ENCODE results near the gene SMARCB1.
A peak's percentile ranks its signal among the peaks of the same experiment; 100 is the strongest.

SMARCB1 gene

DNA sequence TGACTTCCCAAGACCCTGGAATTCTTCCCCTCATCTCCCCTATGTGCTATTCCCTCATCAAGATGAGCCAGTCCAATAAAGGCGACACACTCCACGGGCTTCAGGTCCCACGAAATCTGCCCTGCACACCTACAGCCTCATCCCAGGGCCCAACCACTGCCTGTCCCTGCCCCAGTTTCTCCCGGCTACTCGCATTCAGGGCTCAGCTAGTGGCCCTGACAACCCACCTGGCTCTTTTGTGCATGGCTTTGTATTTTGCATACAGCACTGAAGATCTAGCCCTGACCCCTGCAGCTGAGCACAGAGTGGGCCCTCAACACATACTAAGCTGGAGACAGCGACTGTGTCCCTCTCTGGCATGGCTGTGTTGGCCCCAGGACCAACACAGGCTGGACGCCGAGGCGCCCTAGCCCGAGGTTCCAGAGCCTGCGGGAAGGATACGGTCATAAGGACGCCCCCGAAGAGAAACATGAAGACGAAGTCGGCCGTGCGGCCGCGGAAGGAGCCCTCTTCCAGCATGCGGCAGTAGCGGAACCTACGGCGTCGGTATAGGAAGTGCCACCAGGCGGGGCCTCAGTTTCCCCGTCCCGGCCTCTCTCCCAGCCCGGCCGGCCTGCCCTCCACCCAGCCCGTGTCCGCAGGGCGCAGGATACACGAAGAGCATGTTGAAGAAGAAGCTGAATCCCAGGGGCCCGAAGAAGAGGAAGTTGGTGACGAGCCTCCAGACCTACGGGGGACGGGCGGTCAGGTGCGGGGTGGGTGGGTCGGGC lies 51.3 kb downstream of the SMARCB1 start:
- Histone ChIP-seq H2AFZ (ENCODE audit: low read length) (no peak overlapping the region), H3K27me3 (ENCODE audit: insufficient read depth, low read length) (no peaks in the 10 kb centered on the region), H3K4me3 (ENCODE audit: low read depth, low read length, poor library complexity, severe bottlenecking) (peak overlapping the region; percentile 55), H3K4me2 (ENCODE audit: low read length) (peak overlapping the region; percentile 76), H3K79me2 (ENCODE audit: insufficient read depth, low read length) (no peaks in the 10 kb centered on the region), H3K9ac (ENCODE audit: low read length) (peak overlapping the region; percentile 62), H3K4me1 (ENCODE audit: insufficient read depth, low read length, severe bottlenecking) (peaks cover 46% of the 10 kb centered on the region), H3K36me3 (ENCODE audit: insufficient read depth, low read length) (peaks cover 44% of the 10 kb centered on the region), H3K9me2 (ENCODE audit: low read depth, low read length) (no peaks in the 10 kb centered on the region), H3K27ac (ENCODE audit: low read depth, low read length, poor library complexity, severe bottlenecking) (peak overlapping the region; percentile 97), H3K9me3 (ENCODE audit: low read length) (no peaks in the 10 kb centered on the region), H3F3A (ENCODE audit: insufficient read depth, low read length) (no peaks in the 10 kb centered on the region), H4K20me1 (ENCODE audit: insufficient read depth, low read length) (no peaks in the 10 kb centered on the region)
- TF ChIP-seq EZH2 (IDR thresholded peaks at IDR 0.05; ENCODE audit: borderline replicate concordance, low read length) = no peak
- TF ChIP-seq, protein P1, sequence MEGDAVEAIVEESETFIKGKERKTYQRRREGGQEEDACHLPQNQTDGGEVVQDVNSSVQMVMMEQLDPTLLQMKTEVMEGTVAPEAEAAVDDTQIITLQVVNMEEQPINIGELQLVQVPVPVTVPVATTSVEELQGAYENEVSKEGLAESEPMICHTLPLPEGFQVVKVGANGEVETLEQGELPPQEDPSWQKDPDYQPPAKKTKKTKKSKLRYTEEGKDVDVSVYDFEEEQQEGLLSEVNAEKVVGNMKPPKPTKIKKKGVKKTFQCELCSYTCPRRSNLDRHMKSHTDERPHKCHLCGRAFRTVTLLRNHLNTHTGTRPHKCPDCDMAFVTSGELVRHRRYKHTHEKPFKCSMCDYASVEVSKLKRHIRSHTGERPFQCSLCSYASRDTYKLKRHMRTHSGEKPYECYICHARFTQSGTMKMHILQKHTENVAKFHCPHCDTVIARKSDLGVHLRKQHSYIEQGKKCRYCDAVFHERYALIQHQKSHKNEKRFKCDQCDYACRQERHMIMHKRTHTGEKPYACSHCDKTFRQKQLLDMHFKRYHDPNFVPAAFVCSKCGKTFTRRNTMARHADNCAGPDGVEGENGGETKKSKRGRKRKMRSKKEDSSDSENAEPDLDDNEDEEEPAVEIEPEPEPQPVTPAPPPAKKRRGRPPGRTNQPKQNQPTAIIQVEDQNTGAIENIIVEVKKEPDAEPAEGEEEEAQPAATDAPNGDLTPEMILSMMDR (IDR thresholded peaks at IDR 0.05; ENCODE audit: low read length) = no peak

DNA sequence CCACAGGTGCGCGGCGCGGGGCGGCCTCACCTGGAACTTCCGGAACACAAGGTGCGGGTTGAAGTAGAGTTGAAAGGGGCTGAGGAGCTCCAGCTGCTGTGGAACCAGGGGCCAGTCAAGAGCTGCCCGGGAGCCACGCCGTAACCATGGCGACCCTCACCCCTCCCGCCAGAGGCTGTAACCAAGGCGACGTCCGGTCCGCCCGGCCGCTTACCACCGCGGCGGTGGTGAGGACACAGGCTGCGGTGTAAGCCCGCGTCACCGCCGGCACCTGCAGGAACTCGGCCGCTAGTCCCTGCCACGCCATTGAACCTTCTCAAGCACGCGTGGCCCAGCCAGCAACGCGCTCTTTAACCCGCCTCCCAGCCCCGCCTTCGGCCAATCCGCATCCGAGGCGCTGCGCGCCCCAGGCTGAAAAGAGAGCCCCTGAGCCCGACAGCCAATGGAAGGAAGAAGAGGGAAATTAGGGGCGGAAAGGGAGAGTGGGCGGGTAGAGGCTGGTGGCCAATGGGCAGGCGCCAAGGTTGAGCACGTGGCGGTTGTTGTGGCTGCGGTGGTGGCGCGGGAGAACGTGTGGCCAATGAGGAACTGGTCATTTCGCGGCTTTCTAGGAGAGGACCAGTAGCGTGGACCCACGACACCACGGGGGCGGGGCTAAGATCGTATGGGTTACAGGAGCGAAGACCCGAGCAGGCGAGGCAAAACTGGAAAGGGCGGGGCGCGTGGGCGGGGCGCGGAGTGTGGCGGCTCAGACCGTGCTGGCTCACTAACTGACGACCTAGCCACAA lies 52.1 kb downstream of the SMARCB1 start, which contains the start of gene DERL3:
DERL3 (minus strand) TSS at position 326 of the 788 bp plus-strand sequence; CDS start at position 307, 19 bp downstream.
- no peak for TF ChIP-seq EZH2 (IDR thresholded peaks at IDR 0.05; ENCODE audit: borderline replicate concordance, low read length)
- TF ChIP-seq, protein P1 (IDR thresholded peaks at IDR 0.05; ENCODE audit: low read length) = no peak
- Histone ChIP-seq H3K27me3 (ENCODE audit: insufficient read depth, low read length) (no peaks in the 10 kb centered on the region), H3K4me3 (ENCODE audit: low read depth, low read length, poor library complexity, severe bottlenecking) (peak within 1 kb of the TSS; percentile 55), H3K4me2 (ENCODE audit: low read length) (peak within 1 kb of the TSS; percentile 76), H3K9ac (ENCODE audit: low read length) (peak within 1 kb of the TSS; percentile 62), H2AFZ (ENCODE audit: low read length) (no peak within 1 kb of the TSS), H4K20me1 (ENCODE audit: insufficient read depth, low read length) (no peaks in the 10 kb centered on the region), H3K27ac (ENCODE audit: low read depth, low read length, poor library complexity, severe bottlenecking) (peak within 1 kb of the TSS; percentile 97), H3K36me3 (ENCODE audit: insufficient read depth, low read length) (peaks cover 36% of the 10 kb centered on the region), H3K9me3 (ENCODE audit: low read length) (no peaks in the 10 kb centered on the region), H3K79me2 (ENCODE audit: insufficient read depth, low read length) (no peaks in the 10 kb centered on the region), H3F3A (ENCODE audit: insufficient read depth, low read length) (no peaks in the 10 kb centered on the region), H3K4me1 (ENCODE audit: insufficient read depth, low read length, severe bottlenecking) (peaks cover 52% of the 10 kb centered on the region), H3K9me2 (ENCODE audit: low read depth, low read length) (no peaks in the 10 kb centered on the region)

- H3K9me2 ChIP-seq (ENCODE audit: low read depth, low read length) = no peaks in the 10 kb centered on the region
- H2AFZ ChIP-seq (ENCODE audit: low read length) = no peak overlapping the region
- H4K20me1 ChIP-seq (ENCODE audit: insufficient read depth, low read length) = no peaks in the 10 kb centered on the region
- no peaks in the 10 kb centered on the region for H3K27me3 ChIP-seq (ENCODE audit: insufficient read depth, low read length)
- TF ChIP-seq EZH2 (IDR thresholded peaks at IDR 0.05; ENCODE audit: borderline replicate concordance, low read length) = no peak
- TF ChIP-seq, protein P1 (IDR thresholded peaks at IDR 0.05; ENCODE audit: low read length) = no peak
- H3K79me2 ChIP-seq (ENCODE audit: insufficient read depth, low read length) = no peaks in the 10 kb centered on the region
- peak overlapping the region; percentile 97 for H3K27ac ChIP-seq (ENCODE audit: low read depth, low read length, poor library complexity, severe bottlenecking)
- H3K4me3 ChIP-seq (ENCODE audit: low read depth, low read length, poor library complexity, severe bottlenecking) = no peak overlapping the region
- no peaks in the 10 kb centered on the region for H3F3A ChIP-seq (ENCODE audit: insufficient read depth, low read length)
- no peaks in the 10 kb centered on the region for H3K9me3 ChIP-seq (ENCODE audit: low read length)
- H3K4me1 ChIP-seq (ENCODE audit: insufficient read depth, low read length, severe bottlenecking) = peaks cover 64% of the 10 kb centered on the region
- H3K9ac ChIP-seq (ENCODE audit: low read length) = peak overlapping the region; percentile 54; the same call in 1 of the 2 replicates
- peaks cover 26% of the 10 kb centered on the region; the same call in 1 of the 2 replicates for H3K36me3 ChIP-seq (ENCODE audit: insufficient read depth, low read length)
- peak overlapping the region; percentile 76; the same call in 1 of the 2 replicates for H3K4me2 ChIP-seq (ENCODE audit: low read length)
These were observed 53.3 kb downstream of the SMARCB1 start for GRCh38 chr22:23840026-23840425.

All from OCI-LY1 (cell line).